ACC112 (cell line): ENCODE data around the gene ELOA.
"Not testable (repeated sequence)": the region's sequence is repeated elsewhere in the genome, so short reads cannot be mapped to it uniquely, and the experiment has no call there.

Source experiments
- H2AFZ ChIP-seq: fragments of 200-600 bp; sonication (generic); one replicate; pipeline ENCODE4 v1.6.0; 2017; ENCODE audit warnings: antibody characterized with exemption, low read length; ENCODE audit not compliant: unreplicated experiment
- H3K27ac ChIP-seq: fragments of 200-600 bp; sonication (generic); 2 replicates; pipeline ENCODE4 v1.5.1; 2014; ENCODE audit warnings: low read depth, mild to moderate bottlenecking, antibody characterized with exemption, low read length, moderate library complexity
- H3K27me3 ChIP-seq: fragments of 200-600 bp; sonication (generic); 2 replicates; pipeline ENCODE4 v1.6.1; 2014; ENCODE audit warnings: mild to moderate bottlenecking, antibody characterized with exemption, low read length, moderate library complexity, mixed read lengths; ENCODE audit not compliant: insufficient read depth
- H3K36me3 ChIP-seq: fragments of 200-600 bp; sonication (generic); 2 replicates; pipeline ENCODE4 v1.6.1; 2016; ENCODE audit warnings: mild to moderate bottlenecking, antibody characterized with exemption, low read length, moderate library complexity, mixed read lengths; ENCODE audit not compliant: insufficient read depth
- H3K4me1 ChIP-seq: fragments of 200-600 bp; sonication (generic); one replicate; pipeline ENCODE4 v1.6.1; 2016; ENCODE audit warnings: low read length, mixed read lengths; ENCODE audit not compliant: insufficient read depth, unreplicated experiment, control insufficient read depth
- H3K4me3 ChIP-seq: fragments of 200-600 bp; sonication (generic); 2 replicates; pipeline ENCODE4 v1.5.1; 2014; ENCODE audit warnings: mild to moderate bottlenecking, low read depth, low read length
- H3K79me2 ChIP-seq: fragments of 200-600 bp; sonication (generic); one replicate; pipeline ENCODE4 v1.6.0; 2016; ENCODE audit warnings: low read length; ENCODE audit not compliant: control insufficient read depth, unreplicated experiment, insufficient read depth

Gene ELOA

DNA sequence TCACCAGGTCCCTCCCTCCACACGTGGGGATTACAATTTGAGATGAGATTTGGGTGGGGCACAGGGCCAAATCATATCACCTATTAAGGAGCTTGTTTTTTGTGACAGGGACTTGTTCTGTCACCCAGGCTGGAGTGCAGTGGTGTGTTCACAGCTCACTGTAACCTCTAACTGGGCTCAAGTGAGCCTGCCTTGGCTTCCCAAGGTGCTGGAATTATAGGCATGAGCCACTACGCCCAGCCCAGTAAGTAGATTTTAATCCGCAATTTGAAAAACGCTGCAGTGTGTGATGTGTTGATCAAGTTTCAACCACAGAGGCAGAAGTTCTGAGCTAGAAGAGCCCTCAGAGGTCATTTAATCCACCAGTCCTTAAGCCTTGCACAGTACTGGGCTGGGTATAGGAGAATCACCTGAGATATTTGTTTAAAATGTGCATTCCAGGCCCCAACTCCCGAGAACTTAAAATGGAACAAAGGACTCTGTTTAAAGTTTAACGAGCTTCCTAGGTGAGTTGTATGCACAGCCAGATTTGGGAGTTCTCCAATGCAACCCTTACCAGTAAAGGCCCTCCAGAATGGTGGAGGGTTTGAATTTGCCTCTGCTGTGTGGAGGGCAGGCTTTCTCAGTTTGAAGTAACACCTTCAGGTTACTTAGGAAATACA is 38.3 kb upstream of the ELOA start:
- peaks cover 12% of the 10 kb centered on the region for H3K79me2 ChIP-seq
- no peak overlapping the region for H2AFZ ChIP-seq
- H3K4me1 ChIP-seq: no peaks in the 10 kb centered on the region
- H3K27ac ChIP-seq: no peak overlapping the region
- H3K4me3 ChIP-seq: no peak overlapping the region
- no peaks in the 10 kb centered on the region for H3K27me3 ChIP-seq
- peaks cover 20% of the 10 kb centered on the region for H3K36me3 ChIP-seq

DNA sequence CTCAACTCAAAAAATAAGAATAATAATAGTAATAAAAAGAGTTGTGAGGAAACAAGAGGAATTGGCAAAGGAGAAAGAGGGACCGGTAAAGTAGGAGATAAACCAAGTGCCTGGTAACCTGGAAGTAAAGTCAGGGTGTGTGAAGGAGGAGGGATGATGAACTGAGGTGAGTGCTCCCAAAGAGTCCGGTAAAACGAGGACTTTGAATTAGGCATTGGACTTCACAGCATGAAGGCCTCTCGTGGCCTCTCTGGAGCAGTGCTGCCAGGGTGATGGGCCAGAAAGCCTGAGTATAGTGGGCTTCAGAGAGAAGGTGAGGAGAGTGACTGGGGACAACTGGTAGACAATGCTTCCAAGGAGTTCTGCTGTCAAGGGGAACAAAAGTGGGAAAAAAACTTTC is 34.0 kb upstream of the ELOA start:
- Histone ChIP-seq H3K4me3 (no peak overlapping the region), H3K27me3 (no peaks in the 10 kb centered on the region), H3K4me1 (no peaks in the 10 kb centered on the region), H2AFZ (no peak overlapping the region), H3K27ac (no peak overlapping the region), H3K79me2 (peaks cover 3% of the 10 kb centered on the region), H3K36me3 (peaks cover 8% of the 10 kb centered on the region)

- no peaks in the 10 kb centered on the region for H3K36me3 ChIP-seq
- no peaks in the 10 kb centered on the region for H3K27me3 ChIP-seq
- no peak overlapping the region for H3K27ac ChIP-seq
- no peak overlapping the region for H2AFZ ChIP-seq
- H3K4me3 ChIP-seq: no peak overlapping the region
- H3K79me2 ChIP-seq: peaks cover 6% of the 10 kb centered on the region
- peaks cover 11% of the 10 kb centered on the region for H3K4me1 ChIP-seq
Observed at GRCh38 chr1:23718482-23718881, 24.8 kb upstream of the ELOA start.

GRCh38 chr1:23719162-23719820 is 24.0 kb upstream of the ELOA start:
- Histone ChIP-seq H3K27me3 (no peaks in the 10 kb centered on the region), H3K36me3 (no peaks in the 10 kb centered on the region), H3K4me3 (no peak overlapping the region), H3K4me1 (peaks cover 11% of the 10 kb centered on the region), H3K79me2 (peaks cover 6% of the 10 kb centered on the region), H3K27ac (no peak overlapping the region), H2AFZ (no peak overlapping the region)

- no peak overlapping the region for H2AFZ ChIP-seq
- H3K4me1 ChIP-seq: peaks cover 11% of the 10 kb centered on the region
- H3K27me3 ChIP-seq: no peaks in the 10 kb centered on the region
- H3K27ac ChIP-seq: peak overlapping the region; percentile 47; the same call in 1 of the 2 replicates
- H3K36me3 ChIP-seq: no peaks in the 10 kb centered on the region
- H3K79me2 ChIP-seq: peaks cover 6% of the 10 kb centered on the region
- no peak overlapping the region for H3K4me3 ChIP-seq
Observed at GRCh38 chr1:23720256-23720995, 22.8 kb upstream of the ELOA start.

GRCh38 chr1:23722652-23723051 is 20.6 kb upstream of the ELOA start:
- Histone ChIP-seq H3K27ac (no peak overlapping the region), H3K4me1 (peaks cover 22% of the 10 kb centered on the region), H2AFZ (no peak overlapping the region), H3K36me3 (no peaks in the 10 kb centered on the region), H3K27me3 (no peaks in the 10 kb centered on the region), H3K4me3 (no peak overlapping the region), H3K79me2 (peaks cover 5% of the 10 kb centered on the region)

- Histone ChIP-seq H3K27me3 (no peaks in the 10 kb centered on the region), H3K79me2 (peaks cover 2% of the 10 kb centered on the region), H3K4me3 (no peak overlapping the region), H3K4me1 (peaks cover 11% of the 10 kb centered on the region), H3K27ac (no peak overlapping the region), H3K36me3 (no peaks in the 10 kb centered on the region), H2AFZ (no peak overlapping the region)
Observed at GRCh38 chr1:23726686-23727085, 16.6 kb upstream of the ELOA start.

DNA sequence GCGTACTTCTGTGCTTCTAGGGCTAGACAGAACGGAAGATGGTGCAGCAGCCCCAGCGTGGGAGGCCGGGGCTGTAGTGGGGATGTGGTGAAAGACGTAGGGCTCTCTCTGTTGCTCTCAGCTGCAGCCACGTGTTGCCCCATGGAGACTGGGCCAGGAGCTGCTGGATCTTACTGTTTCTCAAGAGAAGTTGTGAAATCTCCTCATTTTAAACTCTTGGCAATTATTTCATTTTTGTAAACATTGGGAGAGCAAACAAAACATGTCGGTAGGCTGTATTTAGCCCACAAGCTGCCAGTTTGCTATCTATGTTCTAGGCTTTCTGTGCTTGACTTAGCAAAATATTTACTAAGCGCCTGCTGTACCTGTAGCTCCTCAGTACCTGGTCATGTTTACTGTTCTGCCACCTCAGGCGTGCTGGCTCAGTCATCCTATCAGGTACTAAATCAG is 15.9 kb upstream of the ELOA start:
- Histone ChIP-seq H3K79me2 (peaks cover 2% of the 10 kb centered on the region), H3K27me3 (no peaks in the 10 kb centered on the region), H3K27ac (no peak overlapping the region), H2AFZ (no peak overlapping the region), H3K4me3 (no peak overlapping the region), H3K36me3 (no peaks in the 10 kb centered on the region), H3K4me1 (peaks cover 16% of the 10 kb centered on the region)

DNA sequence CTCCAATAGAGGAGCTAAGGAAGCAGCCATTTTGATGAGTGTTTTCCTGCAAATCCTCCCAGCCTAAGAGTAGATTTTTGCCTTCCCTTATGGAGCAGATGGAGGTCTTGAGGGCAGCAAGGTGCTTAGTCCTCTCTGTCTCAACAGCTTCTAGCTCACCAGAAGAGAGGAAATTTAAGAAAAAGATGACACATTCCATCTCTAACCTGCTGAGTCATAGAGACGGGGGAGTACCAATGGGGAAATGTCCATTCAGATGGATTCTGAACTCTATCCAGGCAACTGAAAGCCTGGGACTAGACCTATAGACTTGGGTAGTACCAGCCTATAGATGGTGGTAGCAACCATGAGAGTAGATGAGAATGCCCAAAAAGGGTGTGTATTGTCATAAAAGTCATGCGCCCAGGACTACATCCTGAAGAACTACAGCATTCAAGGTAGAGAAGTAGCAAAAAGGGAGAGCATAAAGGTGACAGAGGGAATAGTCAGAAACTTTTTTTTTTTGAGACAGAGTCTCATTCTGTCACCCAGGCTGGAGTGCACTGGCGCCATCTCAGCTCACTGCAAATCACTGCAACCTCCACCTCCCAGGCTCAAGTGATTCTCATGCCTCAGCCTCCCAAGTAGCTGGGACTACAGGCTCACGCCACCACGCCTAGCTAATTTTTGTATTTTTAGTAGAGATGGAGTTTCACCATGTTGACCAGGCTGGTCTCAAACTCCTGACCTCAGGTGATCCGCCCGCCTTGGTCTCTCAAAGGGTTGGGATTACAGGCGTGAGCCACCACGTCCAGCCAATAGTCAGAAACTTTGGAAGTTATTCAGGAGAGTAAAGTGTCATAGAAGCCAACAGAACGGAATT is 10.7 kb upstream of the ELOA start:
- H3K27me3 ChIP-seq: no peaks in the 10 kb centered on the region
- peak overlapping the region; percentile 45; the same call in 1 of the 2 replicates for H3K27ac ChIP-seq
- no peak overlapping the region for H3K4me3 ChIP-seq
- H3K36me3 ChIP-seq: no peaks in the 10 kb centered on the region
- H3K4me1 ChIP-seq: peaks cover 8% of the 10 kb centered on the region
- no peak overlapping the region for H2AFZ ChIP-seq
- H3K79me2 ChIP-seq: no peaks in the 10 kb centered on the region

DNA sequence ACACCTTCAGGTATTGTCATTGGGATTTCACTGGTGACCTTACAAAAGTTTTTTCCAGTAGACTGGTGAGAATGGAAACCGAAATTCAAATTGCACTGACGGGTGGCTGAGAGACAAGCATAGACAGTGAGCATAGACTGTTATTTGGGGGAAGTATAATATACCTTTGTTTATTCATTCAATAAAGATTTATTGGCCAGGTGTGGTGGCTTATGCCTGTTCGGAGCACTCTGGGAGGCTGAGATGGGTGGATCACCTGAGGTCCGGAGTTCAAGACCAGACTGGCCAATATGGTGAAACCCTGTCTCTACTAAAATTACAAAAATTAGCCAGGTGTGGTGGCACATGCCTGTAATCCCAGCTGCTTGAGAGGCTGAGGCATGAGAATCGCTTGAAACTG is 10.0 kb upstream of the ELOA start:
- not testable (repeated sequence) for H2AFZ ChIP-seq, H3K79me2 ChIP-seq, H3K27me3 ChIP-seq, H3K4me1 ChIP-seq, H3K36me3 ChIP-seq, H3K4me3 ChIP-seq, H3K27ac ChIP-seq
